Measurements from ENCODE around the gene CTRL.

GRCh38 chr16:67922221-67922620 is 9.4 kb downstream of the CTRL start:
- TF ChIP-seq POLR2A (IDR thresholded peaks at IDR 0.05), result no peak
- no peak for TF ChIP-seq CTCF (IDR thresholded peaks at IDR 0.05)
- TF ChIP-seq POLR2AphosphoS5 (IDR thresholded peaks at IDR 0.05), result no peak

Data from prostate gland (tissue), 2 donors.